Limb (tissue), 2 donors: Measurements from ENCODE around the gene DHRS7B.
A peak's percentile ranks its signal among the peaks of the same experiment; 100 is the strongest.
"Not testable (repeated sequence)": the region's sequence is repeated elsewhere in the genome, so short reads cannot be mapped to it uniquely, and the experiment has no call there.

Experiments used
- DNase-seq, 2 donors: peaks; one replicate each; pipeline ENCODE4 v3.0.0-alpha.2; 2016; ENCODE audit errors: extremely low spot score in 2 of 2

DHRS7B gene

GRCh38 chr17:21209511-21210175, 82.9 kb downstream of the DHRS7B start:
- no peak for DNase-seq

GRCh38 chr17:21210411-21211076, 83.8 kb downstream of the DHRS7B start:
- no peak for DNase-seq

DNA sequence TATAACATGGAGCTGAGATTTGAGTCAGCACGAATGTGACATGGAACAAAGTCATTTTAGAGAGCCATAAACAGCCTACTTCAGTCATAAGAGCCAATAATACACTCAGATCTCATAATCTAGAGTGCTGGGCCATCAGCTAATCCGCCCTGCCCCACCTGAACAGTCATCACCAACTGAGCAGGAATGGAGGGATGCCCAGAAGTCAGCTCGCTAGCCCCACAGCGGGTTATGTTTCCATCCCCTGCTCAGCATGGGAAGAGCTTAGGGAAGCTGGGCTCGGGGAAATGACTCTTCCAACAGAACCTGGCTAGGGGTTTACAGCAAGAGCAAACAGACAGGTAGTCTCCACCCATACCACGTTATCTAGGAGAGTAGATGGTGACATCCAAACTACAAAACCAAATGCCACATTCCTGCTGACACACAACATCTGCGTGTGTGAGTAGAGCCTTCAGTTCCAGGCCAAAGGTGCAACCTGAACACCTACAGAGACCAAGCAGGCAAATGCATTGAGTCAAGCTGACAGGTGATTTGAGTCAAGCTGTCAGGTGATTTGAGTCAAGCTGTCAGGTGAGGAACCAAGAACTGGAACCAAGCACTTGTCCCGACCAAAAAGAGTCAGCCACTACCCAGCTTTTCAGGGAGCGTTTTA, 85.2 kb downstream of the DHRS7B start:
- DNase-seq, result no peak

GRCh38 chr17:21212826-21213637, 86.3 kb downstream of the DHRS7B start:
- no peak for DNase-seq

DNA sequence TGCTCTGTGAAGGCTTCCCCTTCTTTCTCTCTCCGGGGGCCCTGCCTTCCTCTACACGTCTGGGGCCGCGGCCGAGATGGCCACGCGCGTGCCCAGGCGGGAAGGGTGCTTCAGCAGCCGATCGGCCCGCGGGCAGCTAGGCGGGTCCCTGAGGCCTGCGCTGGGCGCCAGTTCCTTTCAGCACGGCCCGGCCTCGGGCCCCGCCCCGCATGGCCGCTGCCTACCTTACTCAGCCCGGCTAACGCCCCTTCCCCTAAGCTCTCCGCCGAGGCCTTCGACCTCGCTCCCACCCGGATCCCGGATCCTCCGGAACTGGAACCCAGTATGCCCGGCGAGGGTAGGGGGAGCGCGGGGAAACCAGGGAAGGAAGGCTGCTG, 86.9 kb downstream of the DHRS7B start:
- DNase-seq, result no peak

- DNase-seq, result peak; percentile 96 to 98
Observed at GRCh38 chr17:21214015-21214776, 87.4 kb downstream of the DHRS7B start, which contains the start of gene TMEM11. Gene TMEM11 (minus strand): TSS chr17:21214161. CDS start chr17:21214152, 9 bp downstream.

GRCh38 chr17:21214777-21215541, 88.2 kb downstream of the DHRS7B start:
- peak in 1 of 2 donors; percentile 48 for DNase-seq

- DNase-seq, result no peak
Observed at GRCh38 chr17:21215935-21216334, 89.2 kb downstream of the DHRS7B start.

- no peak for DNase-seq
Observed at GRCh38 chr17:21217346-21217745, 90.6 kb downstream of the DHRS7B start.

- DNase-seq, result no peak
Observed at GRCh38 chr17:21218101-21218500, 91.3 kb downstream of the DHRS7B start.

DNA sequence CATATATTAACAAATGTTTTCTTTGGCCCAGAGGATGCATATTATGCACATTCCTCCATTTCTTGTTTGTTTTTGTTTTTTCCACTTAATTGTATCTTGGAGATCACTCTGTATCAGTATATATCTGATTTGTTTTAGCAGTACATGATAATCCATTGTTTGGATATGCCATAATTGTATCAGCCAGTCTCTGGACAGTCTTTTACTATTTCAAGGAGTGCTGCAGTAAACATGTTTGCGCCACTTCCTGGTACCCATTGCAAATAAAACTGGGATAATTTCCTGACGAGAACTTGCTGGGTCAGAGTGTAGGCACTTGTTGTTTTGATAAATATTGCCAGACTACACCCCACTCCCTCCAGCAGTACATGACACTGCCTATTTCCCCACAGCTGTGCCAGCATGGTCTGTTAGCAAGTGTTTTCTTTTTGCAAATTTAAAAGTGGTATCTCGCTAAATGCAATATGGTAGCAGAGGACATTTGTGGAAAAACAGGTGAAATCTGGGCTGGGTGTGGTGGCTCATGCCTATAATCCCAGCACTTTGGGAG, 92.1 kb downstream of the DHRS7B start:
- no peak for DNase-seq

- DNase-seq, result no peak
Observed at GRCh38 chr17:21223086-21223485, 96.3 kb downstream of the DHRS7B start.

GRCh38 chr17:21227277-21227676, 100.5 kb downstream of the DHRS7B start:
- DNase-seq, result not testable (repeated sequence)

DNA sequence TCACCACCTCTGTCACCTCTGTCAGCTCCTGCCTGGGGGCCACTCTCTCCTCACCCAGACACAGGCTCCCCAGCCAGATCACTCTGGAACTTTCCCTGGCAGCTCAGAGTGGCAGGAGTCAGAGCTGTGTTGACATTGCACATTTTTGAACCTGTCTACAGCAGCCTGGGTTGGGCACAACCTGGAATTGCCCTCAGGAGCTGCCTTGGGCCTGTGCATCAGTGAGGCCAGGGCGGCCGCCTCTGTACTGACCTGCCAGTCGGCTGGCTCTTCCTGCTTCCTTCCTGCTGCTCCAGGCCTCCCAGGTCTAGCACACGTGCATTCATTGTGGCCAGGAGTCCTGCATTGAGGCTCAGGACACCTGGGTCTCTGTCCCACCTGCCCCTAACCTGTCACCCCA, 101.3 kb downstream of the DHRS7B start:
- no peak for DNase-seq

GRCh38 chr17:21228845-21229244, 102.1 kb downstream of the DHRS7B start:
- DNase-seq, result no peak

GRCh38 chr17:21231533-21231932, 104.8 kb downstream of the DHRS7B start:
- DNase-seq, result no peak

GRCh38 chr17:21232033-21232749, 105.4 kb downstream of the DHRS7B start:
- no peak for DNase-seq

GRCh38 chr17:21233581-21234347, 107.0 kb downstream of the DHRS7B start:
- no peak for DNase-seq

DNA sequence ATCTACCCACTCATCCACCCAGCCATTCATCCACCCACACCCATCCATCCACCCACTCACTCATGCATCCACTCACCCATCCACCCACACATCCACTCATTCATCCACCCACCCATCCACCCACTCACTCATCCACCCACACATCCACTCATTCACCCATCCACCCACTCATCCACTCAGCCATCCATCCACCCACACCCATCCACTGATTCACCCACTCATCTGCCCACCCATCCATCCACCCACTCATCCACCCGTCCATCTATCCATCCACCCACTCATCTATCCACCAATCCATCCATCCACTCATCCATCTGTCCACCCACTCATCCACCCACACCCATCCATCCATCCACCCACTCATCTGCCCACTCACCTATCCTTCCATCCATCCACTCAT, 109.2 kb downstream of the DHRS7B start:
- DNase-seq, result no peak
